Measurements from ENCODE around the gene IP6K3.
A peak's percentile ranks its signal among the peaks of the same experiment; 100 is the strongest.

IP6K3 gene

DNA sequence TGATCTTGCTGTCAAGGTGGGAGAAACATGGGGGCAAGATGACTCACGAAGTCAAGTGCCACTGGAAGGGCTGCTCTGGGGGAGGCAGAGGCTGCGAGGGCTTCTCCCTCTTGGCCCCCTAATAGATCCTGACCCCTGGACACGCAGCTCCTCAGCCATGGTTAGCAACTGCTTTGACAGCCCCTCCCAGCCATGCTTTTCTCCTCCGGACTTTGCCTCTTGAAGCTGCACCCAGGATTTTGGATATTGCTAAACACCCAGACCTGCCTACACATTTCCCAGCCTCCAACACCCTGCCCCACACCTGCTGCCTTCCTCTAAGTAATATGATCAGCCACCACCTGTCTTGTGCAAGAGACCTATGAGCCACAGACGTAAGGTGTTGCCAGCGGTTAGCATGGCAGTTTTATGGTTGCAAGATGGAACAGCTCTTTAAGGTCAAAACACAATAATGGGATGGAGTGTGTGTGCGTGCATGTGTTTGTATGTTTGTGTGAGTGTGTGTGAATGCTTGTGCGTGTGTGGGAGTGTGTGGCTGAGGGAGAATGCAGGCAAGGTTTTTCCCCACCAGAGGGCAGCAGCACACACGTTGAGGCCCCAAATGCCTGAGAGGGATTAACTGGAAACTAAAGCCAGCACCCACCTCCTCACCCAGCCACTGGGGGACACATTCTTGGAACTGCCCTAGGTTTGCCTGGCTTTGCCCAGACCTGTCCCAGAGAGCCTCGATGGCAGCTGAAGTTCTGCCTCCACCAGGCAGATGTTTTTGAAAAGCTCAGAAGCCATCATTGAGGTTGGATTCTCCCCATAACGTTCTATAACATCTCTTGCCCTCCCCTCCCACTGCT is 2.5 kb downstream of the IP6K3 start:
- peak; percentile 15 to 47 for DNase-seq (ENCODE audit: extremely low read depth in 1 of 2, low read depth in 1 of 2)

DNA sequence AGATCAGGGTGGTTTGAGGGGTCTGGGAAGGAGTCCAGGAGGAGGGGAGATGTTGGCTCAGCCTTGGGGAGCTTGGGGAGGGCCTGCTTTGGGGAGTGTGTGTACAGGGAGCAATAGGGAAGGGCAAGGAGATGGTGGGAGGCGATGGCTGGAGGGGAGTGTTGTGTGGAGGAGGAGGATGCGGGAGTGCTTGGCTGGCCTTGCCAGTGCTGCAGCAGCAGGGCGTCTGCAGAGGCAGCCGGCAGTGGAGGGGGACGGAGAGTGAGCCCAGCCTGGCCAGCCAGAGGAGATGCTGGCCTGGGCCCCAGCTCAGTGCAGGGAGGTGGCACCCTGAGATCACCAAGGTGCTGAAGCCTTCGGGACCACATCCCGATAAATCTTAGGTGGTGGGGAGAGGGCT is 3.9 kb downstream of the IP6K3 start:
- no peak for DNase-seq (ENCODE audit: extremely low read depth in 1 of 2, low read depth in 1 of 2)

- no peak for DNase-seq (ENCODE audit: extremely low read depth in 1 of 2, low read depth in 1 of 2)
Observed at GRCh38 chr6:33742092-33742491, 4.6 kb downstream of the IP6K3 start.

DNA sequence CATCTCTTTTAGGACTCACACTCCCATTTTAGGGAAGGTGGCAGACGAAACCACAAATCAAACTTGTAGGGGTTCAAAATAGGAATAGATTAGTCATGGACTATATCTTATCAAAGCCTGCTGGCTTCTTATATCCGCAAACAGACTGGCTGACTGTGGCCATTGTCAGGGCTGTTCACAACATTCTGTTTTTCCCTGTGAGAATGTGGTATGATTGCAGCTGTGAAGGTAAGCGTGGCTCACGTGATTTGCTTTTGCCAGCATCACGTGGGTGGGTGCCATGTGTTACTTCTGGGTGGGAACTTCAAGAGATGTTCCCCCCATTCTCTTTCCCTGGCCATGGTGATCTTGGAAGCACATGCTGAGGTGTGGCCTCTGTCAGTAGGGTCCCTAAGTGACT is 5.9 kb downstream of the IP6K3 start:
- DNase-seq (ENCODE audit: extremely low read depth in 1 of 2, low read depth in 1 of 2): no peak

DNA sequence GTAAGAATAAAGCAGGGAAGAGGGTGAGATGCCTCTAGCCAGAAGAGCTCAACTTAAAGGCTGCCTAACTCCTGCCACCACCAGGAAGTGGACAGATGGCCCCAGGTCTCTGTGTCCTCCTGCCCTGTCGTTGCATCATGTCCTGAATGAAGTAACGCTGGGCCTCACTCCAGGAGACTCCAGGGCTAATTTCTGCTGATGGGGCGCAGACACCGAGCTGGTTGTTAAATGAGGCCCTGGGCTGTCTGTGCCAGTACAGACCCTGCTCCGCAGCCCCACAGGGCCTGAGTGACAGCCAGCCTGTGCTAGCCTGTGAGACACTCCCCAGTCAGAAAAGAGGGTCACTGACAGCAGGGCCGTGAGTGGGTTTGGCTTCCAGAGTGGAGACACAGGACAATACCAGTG is 6.5 kb downstream of the IP6K3 start:
- DNase-seq (ENCODE audit: extremely low read depth in 1 of 2, low read depth in 1 of 2): no peak

- DNase-seq (ENCODE audit: extremely low read depth in 1 of 2, low read depth in 1 of 2): no peak
Observed at GRCh38 chr6:33739571-33739970, 7.1 kb downstream of the IP6K3 start.

- no peak for DNase-seq (ENCODE audit: extremely low read depth in 1 of 2, low read depth in 1 of 2)
Observed at GRCh38 chr6:33738879-33739278, 7.8 kb downstream of the IP6K3 start.

DNA sequence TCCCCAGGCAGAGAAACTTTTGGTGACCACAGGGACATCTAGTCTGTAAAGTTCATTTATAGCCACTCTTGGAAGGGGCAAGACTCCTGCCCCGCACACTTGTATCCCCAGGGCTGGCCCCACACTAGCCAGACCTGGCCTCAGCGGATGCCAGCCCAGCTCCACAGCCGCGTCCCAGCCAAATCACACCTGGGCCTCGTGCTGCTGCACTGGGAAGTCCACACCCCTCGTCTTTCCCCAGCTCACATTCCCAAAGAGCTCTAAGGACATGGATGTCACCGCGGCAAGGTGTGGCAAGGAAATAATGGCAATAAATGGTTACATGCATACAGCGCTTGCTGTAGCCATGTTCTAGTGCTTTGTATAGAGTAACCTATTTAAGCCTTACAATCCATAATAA is 8.6 kb downstream of the IP6K3 start:
- no peak for DNase-seq (ENCODE audit: extremely low read depth in 1 of 2, low read depth in 1 of 2)

DNA sequence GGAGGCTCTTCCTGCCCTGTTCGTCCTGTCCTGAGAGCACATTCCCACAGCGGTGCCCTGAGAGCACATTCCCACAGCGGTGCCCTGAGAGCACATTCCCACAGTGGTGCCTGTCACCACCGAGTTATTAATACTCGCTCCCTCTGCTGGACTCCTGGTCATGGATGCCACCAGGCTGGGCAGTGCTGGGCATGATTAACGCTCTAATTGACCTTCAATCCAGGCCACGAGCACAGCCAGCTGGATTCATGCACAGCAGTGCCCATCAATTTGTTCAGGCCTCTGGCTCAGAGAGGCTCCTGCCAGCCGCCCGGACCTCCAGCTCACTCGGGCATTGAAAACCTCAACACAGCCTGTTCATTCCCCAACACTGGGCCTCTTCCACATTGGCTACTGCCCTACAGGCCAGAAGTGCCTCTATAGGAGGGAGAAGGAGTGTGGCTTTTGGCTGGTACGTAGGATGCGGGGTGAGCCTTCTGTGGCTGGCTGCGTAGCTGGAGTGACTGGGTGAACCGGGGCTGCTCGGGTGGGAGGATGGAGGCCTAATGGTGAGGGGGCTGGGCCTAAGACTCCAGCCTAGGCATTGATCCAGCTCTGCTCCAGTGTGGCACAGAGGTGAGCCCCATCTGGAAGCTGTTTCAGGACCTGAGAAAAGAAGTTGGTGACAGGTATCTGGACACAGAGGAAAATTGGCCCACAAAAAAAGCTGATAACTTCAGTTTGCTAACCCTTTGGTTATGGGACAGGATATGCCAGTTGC is 9.3 kb downstream of the IP6K3 start:
- no peak for DNase-seq (ENCODE audit: extremely low read depth in 1 of 2, low read depth in 1 of 2)

DNA sequence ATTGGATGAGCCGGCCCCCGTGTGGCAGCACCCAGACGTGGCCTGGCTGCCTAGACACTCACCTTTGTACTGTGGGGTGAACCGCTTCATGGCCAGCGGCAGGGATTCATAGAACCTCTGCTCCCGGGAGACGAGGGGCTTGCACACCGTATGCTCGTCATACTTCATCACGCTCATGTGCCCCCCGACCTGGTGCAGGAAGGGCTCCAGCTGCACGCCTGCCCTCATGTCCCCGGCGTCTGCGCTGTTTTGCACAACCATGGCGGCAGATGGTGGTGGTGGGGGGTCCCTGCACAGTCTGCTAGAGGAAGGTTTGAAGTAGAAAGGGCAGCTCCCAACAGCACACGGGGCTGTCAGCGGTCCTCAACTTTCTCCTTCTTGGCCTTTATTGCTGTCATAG is 11.5 kb downstream of the IP6K3 start:
- no peak for DNase-seq (ENCODE audit: extremely low read depth in 1 of 2, low read depth in 1 of 2)

DNA sequence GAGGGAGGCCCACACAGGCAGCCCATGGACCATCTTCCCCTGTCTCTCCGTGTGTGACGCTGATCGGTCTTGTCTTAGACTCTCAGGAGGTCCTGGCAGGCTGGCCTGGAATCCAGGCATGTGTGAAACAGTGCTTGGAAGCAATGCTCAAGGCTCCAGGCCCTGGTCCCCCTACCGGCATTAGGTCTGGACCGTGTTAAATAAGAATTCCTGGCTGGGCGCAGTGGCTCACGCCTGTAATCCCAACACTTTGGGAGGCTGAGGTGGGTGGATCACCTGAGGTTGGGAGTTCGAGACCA is 13.0 kb downstream of the IP6K3 start:
- no peak for DNase-seq (ENCODE audit: extremely low read depth in 1 of 2, low read depth in 1 of 2)

DNA sequence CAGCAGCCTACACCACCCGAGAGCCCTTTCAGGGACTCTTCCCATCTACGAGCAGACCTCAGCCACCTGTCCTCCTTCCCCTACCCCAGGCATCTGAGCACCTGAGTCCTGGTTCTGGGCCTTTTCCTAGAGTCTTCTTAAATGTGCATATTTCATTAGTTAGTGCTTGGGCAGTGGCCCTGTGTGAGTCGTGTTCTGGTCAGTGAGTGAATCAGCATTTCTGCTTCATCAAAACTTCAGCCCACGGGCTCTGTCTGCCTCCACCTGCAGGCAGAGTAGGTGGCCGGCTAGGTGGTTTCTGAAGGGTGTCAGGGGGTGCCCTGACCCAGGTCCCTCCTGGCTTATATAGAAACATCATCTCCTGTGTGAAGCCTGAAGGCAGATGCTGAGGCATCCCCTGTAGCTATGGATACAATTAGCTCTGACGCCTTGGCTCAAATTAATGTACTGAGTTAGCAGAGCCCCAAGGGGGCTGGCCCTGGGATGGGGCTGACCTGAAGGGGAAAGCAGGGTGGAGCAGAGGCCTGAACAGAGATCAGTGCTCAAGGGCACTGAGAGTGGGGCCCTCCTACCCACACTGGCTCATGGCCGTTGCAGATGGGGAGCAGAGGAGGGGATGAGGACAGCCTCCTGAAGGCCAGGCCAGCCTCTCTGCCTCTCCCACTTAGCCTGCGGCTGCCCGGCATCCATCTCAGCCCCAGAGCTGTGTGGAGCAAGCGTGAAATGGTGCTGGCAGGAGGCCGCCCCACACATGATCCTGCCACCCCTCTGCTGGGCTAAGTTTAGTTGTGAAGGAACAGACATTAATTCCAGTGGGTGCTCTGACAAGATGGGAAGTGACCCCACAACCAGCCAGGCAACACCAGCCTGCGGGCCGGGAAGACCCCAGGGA is 13.6 kb downstream of the IP6K3 start:
- DNase-seq (ENCODE audit: extremely low read depth in 1 of 2, low read depth in 1 of 2): no peak

DNA sequence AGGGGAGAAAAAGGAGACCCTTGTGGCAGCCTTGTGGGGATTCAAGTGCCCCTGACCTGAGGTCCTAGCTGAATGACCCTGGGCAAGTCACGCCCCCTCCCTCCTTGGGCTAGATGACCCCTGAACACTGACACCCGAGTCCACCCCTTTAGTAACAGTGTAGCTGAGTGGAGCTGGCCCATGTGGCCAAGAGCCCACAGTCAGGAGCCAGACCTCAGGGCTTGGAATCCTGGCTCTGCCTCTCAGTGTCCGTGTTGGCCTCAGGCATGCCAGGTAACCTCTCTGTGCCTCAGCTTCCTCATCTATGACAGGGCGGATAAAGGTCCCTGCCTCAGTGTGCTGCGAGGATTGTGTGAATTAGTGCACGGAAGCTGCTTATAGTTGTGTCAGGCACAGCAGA is 14.3 kb downstream of the IP6K3 start:
- no peak for DNase-seq (ENCODE audit: extremely low read depth in 1 of 2, low read depth in 1 of 2)

DNA sequence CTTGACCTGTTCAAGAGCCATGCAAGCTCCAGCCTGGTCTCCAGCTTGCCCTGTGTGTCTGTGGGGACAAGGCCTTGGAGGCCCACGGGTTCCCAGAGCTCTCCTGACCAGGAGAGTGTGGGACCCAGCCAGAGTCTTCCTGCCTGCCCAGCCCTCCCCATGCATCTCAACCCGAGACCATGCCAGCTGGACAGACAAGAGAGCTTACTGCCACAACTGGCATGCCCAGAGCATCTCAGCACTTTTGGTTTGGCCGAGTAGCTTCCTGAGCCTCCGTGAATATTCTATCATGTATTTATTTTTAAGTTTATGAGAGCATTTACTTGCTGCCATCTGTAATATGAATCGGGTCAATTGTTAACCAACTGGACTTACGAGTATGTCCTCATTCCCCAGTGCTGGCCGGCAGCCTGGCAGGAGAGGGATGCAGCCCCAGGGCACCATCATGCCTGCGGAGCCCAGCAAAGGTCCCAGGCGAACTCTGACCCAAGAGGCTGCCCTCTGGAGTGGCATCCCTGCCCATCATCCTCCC is 14.9 kb downstream of the IP6K3 start:
- no peak for DNase-seq (ENCODE audit: extremely low read depth in 1 of 2, low read depth in 1 of 2)

DNA sequence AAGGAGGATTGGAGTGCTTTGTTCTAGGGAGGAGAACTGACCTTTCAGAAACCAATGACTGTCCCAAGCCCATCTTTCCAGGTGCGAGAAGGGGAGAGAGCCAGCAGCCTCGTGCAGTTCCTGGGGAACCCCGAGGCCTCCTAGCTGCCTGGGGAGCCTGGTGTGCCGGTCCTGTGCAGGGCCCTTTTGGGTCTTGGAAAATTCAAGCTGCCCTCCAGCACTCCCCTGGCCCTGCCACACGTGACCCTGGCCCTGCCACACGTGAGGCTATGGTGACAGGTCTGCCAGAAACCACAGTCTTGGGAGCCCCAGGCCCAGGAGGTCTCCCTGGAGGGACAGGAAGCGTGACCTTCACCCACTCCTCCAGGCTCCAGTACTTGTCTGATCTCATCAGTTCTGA is 15.7 kb downstream of the IP6K3 start:
- DNase-seq (ENCODE audit: extremely low read depth in 1 of 2, low read depth in 1 of 2): no peak

- no peak for DNase-seq (ENCODE audit: extremely low read depth in 1 of 2, low read depth in 1 of 2)
Observed at GRCh38 chr6:33730611-33731010, 16.1 kb downstream of the IP6K3 start.

GRCh38 chr6:33729059-33729458 is 17.6 kb downstream of the IP6K3 start:
- no peak for DNase-seq (ENCODE audit: extremely low read depth in 1 of 2, low read depth in 1 of 2)

GRCh38 chr6:33728438-33728837 is 18.3 kb downstream of the IP6K3 start:
- no peak for DNase-seq (ENCODE audit: extremely low read depth in 1 of 2, low read depth in 1 of 2)

GRCh38 chr6:33727932-33728331 is 18.8 kb downstream of the IP6K3 start:
- DNase-seq (ENCODE audit: extremely low read depth in 1 of 2, low read depth in 1 of 2): no peak

DNA sequence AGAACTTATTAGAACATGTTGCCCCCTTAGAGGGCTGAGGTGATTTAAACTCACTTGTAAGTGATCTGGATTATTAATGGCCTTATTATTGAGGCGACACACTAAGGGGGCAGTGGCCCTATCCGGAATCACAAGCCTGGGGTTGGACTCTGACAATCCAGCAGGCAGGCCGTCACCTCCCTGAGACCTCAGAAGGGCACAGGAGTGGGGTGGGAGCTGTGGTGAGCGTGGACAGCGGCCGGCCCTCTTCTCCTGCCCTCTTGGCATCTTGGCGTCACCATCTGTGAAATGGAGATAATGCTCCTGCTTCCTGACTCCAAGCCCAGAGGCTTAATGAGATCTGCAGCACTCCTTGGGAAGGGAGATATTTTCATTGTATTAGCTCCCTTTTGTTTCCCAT is 19.6 kb downstream of the IP6K3 start:
- no peak for DNase-seq (ENCODE audit: extremely low read depth in 1 of 2, low read depth in 1 of 2)

DNA sequence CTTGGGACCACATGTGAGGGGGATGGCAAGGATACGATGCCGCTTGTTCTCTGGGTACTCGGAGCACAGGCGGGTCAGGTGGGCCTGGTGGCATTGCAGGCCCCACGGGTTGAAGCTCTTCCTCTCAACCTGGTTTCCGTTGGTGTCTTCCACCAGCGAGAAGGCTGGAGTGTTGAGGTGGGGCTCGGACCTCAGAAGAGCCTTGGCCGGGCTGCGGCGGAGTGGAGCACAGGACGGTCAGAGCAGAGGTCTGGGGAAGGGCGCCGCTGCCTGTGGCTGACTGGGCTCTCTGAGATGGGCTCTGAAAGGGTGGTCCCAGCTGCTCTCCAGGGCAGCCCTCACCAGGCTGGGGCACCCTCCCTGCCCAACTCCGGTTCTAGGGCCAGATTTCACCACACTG is 20.0 kb downstream of the IP6K3 start:
- DNase-seq (ENCODE audit: extremely low read depth in 1 of 2, low read depth in 1 of 2): no peak
